ENCODE measurements around the gene SRF.

The SRF gene

GRCh38 chr6:43217351-43217750 lies 46.3 kb downstream of the SRF start:
- DNase-seq (ENCODE audit: low read depth): no peak

- no peak for DNase-seq (ENCODE audit: low read depth)
Measured at GRCh38 chr6:43219119-43219518, 48.0 kb downstream of the SRF start.

- no peak for DNase-seq (ENCODE audit: low read depth)
Measured at GRCh38 chr6:43219814-43220213, 48.7 kb downstream of the SRF start.

GRCh38 chr6:43220439-43220951 lies 49.4 kb downstream of the SRF start:
- no peak for DNase-seq (ENCODE audit: low read depth)

- DNase-seq (ENCODE audit: low read depth): no peak
Measured at GRCh38 chr6:43221046-43221972, 50.2 kb downstream of the SRF start.

- DNase-seq (ENCODE audit: low read depth): no peak
Measured at GRCh38 chr6:43222418-43223059, 51.5 kb downstream of the SRF start.

- no peak for DNase-seq (ENCODE audit: low read depth)
Measured at GRCh38 chr6:43223175-43223574, 52.1 kb downstream of the SRF start.

GRCh38 chr6:43226192-43226851 lies 55.3 kb downstream of the SRF start:
- no peak for DNase-seq (ENCODE audit: low read depth)

GRCh38 chr6:43228951-43229802 lies 58.1 kb downstream of the SRF start, which contains the start of gene DNPH1:
DNPH1 (minus strand) TSS chr6:43229481; CDS start chr6:43229456, 25 bp downstream.
- peak; percentile 81 for DNase-seq (ENCODE audit: low read depth)

GRCh38 chr6:43229803-43230620 lies 58.9 kb downstream of the SRF start:
- no peak for DNase-seq (ENCODE audit: low read depth)

- no peak for DNase-seq (ENCODE audit: low read depth)
Measured at GRCh38 chr6:43231053-43231452, 60.0 kb downstream of the SRF start.

Data from activated T-cell treated with anti-CD3 and anti-CD28 coated beads for 48 hours (primary cell).